ENCODE measurements around the gene JUN. TPM values are rescaled to one million over a fixed set of nuclear protein-coding genes. Genes with fewer than 3 reads are reported as not detected.

JUN gene
- total RNA-seq, 1 donor from 2014 or later = 64.2 TPM

DNA sequence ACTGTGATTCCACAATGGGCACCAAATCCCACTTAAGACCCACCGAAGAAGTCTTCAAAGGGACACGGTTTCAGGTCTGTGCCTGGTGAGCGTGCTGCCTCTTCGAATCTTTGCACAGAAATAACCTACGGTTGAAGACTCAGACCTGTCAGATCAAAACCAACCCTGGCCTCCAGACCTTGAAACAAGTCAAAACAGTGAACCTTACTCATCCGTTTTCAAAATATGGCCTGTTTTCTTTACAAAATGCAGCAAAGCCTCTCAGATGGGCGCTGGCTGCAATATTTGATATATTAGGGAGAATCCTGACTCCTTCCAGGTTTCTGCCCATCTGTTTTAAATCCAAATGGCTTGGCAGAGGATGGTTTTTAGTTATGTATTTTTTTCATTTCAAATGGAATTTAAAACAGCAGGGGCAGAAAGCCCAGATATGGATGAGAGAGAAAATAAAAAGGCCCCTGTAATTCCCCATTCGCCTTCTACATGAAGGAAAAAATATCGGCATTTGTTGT is 14.0 kb downstream of the JUN start:
- intact Hi-C loops (cut with DNase I) = loop anchor here (1.0 kb wide), 1 partner anchor 30 kb away; no protein-coding TSS in a partner anchor
- ATAC-seq (no peak), DNase-seq (ENCODE audit: missing footprints) (no peak)

GRCh38 chr1:58768971-58769808 is 14.7 kb downstream of the JUN start:
- no peak for ATAC-seq
- intact Hi-C loops (cut with DNase I) = loop anchor here (1.0 kb wide), 1 partner anchor 29 kb away; no protein-coding TSS in a partner anchor
- DNase-seq (ENCODE audit: missing footprints) = peak; percentile 89

DNA sequence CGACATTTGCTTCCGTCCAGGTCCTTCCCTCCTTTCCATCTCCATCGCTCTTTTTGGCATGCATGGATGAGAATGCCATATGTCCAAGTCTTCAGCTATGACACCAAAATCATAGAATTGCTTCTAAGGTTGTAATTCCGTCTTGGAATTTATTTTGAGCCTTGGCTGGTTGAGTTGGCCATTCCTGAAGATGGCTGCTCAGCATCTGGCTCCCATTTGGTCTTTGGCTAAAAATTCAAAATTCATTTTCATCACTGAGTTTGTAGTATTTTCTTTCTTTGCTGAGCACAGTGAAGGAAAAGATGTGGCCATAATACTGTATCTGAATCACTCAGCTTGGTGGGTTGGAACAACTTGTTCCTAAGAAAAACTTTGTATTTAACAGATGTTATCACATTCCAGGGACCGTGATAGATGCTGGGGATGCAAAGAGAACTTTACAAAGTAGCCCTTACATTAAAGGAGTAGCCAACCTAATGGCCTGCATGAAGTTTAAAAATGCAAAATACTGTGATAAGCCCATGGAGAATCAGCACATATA is 15.6 kb downstream of the JUN start:
- ATAC-seq (no peak), DNase-seq (ENCODE audit: missing footprints) (no peak)
- intact Hi-C loops (cut with DNase I) = no loop called here

DNA sequence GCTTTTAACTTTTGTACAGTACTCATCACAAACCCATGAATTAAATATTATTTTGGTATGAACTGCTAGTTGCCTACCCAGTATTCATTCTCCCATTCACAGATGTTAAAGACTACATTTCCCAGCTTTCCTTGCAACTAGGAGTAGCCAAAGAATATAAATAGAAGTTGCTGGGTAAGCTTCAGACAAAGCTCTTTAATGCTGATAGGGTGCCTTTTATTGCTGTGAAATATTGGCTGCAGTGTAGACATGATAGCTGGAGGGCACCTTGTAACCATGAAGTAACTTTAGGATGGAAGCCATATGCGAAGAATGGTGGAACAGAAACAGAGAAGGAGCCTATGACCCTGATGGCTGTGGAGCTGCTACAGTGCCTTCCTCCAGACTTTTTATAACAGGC is 16.7 kb downstream of the JUN start:
- DNase-seq (ENCODE audit: missing footprints) = no peak
- ATAC-seq = peak; percentile 60
- intact Hi-C loops (cut with DNase I) = no loop called here

DNA sequence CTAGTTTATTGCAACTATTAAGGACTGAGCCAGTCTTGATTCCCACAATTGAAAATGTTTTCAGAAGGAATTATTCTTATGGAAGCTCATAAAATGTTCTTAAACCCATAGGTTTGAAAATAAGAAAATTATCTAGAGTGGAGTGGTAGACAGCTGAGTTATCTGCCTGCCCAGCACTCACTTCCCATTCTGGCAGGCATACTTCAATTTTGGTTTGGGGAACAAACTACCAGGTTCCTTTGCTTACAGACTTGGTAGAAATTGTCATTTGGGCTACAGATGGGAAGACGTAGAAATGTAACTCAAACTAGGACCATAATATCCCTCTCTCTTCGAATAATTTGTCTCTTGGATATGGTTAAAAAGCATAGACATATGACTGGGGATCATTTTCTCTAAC is 18.4 kb downstream of the JUN start:
- intact Hi-C loops (cut with DNase I) = no loop called here
- no peak for DNase-seq (ENCODE audit: missing footprints)
- ATAC-seq = no peak

- ATAC-seq (no peak), DNase-seq (ENCODE audit: missing footprints) (no peak)
- intact Hi-C loops (cut with DNase I) = no loop called here
These were observed 18.8 kb downstream of the JUN start for GRCh38 chr1:58765006-58765405.

GRCh38 chr1:58764294-58764978 is 19.4 kb downstream of the JUN start:
- no peak for ATAC-seq
- DNase-seq (ENCODE audit: missing footprints) = no peak
- intact Hi-C loops (cut with DNase I) = no loop called here

DNA sequence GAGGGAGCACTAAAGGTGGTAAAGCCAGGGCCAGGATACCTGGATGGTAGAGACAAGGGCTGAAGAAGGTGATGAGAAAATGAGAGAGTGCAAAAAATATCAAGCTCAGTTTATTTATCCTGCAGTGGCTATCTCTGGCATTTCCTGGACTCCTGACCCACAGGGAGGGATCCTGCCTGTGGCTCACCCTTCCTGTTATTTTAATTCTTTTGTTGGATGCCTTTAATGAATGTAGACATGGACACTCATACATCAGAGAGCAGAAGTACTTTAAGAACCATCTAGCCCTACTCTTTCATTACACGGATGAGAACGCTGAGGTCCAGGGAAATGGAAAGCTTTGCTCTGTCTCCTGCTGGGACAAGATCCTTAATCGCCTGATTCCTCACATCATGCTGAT is 20.6 kb downstream of the JUN start:
- DNase-seq (ENCODE audit: missing footprints) (no peak), ATAC-seq (no peak)
- intact Hi-C loops (cut with DNase I) = no loop called here

DNA sequence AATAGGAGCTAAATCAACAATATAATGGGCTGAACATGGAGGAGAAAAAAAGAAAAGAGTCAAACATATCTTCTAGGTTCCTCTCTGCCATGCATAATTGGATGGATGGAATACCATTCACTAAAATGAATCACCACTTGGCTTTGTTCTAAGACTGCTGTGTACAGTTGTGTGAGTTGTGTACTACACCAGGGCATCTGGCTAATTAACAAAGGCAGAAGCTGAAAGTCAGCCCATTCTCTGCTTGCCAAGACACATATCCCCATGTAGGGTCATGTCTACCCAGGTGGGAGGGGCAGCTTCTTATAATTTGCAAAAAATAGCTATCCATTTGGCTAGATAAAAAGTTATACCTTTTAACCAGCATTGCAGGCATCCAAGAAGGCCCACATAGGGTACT is 21.0 kb downstream of the JUN start:
- intact Hi-C loops (cut with DNase I) = no loop called here
- ATAC-seq (no peak), DNase-seq (ENCODE audit: missing footprints) (no peak)

- DNase-seq (ENCODE audit: missing footprints) = no peak
- peak; percentile 62 for ATAC-seq
- intact Hi-C loops (cut with DNase I) = no loop called here
These were observed 28.4 kb downstream of the JUN start for GRCh38 chr1:58755468-58755872.

DNA sequence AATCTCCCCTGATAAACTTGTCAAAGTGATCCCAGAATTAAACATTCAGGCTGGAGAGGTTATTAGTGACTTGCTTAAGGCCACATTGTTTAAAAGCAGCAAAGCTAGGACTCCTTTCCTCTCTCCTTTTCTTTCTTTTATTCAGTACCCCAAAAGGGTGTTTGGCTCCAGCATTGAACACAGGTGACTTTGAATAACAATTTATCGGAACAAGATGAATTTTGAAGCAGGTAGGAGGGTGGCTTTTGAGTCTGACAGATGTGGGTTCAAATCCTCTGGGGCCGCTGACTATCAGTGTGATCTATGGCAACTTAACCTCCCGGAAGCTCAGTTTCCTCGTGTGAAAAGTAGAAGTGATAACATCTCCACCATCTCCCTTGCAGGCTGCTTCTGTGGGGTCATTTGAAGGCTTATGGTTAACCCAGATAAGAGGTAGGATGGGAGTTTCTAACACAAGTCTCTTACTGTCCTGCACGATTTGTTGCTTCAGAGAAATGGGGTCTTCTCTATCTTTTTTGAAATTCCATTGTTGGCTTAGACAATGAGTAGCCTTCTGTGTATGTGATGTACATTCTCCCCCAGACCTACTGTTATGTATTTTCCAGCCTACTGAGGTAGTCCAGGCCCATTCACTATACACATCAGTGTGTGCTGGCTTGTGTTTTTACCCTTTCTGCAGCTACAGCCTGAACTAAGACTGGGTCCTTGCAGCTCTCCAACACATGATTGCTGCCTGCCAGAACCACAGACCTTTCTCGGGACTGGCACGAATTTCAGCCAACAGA is 29.0 kb downstream of the JUN start:
- intact Hi-C loops (cut with DNase I) = no loop called here
- ATAC-seq (peak; percentile 3), DNase-seq (ENCODE audit: missing footprints) (no peak)

GRCh38 chr1:58754073-58754613 is 29.7 kb downstream of the JUN start:
- ATAC-seq (no peak), DNase-seq (ENCODE audit: missing footprints) (no peak)
- intact Hi-C loops (cut with DNase I) = no loop called here

DNA sequence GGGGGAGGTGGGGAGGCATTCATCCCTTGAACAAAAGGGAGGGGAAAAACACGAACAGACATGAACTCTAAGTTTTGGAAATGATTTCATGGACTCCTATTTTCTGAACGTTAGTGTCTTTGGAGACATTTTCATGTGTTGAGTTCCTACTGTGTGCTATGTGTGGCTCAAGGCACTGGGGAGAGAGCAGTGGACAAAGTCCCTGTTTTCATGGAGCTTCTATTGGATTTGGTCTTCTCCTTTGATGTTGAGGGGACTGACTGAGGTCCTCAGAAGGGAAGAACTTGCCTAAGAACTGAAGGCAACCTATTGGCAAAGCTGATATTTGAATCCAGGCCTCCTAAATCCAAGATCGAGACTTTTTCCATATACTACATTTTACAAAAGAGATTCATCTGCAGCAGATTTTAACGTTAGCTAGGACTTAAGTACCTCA is 30.4 kb downstream of the JUN start:
- ATAC-seq (no peak), DNase-seq (ENCODE audit: missing footprints) (no peak)
- intact Hi-C loops (cut with DNase I) = no loop called here

GRCh38 chr1:58749646-58750045 is 34.2 kb downstream of the JUN start:
- intact Hi-C loops (cut with DNase I) = no loop called here

DNA sequence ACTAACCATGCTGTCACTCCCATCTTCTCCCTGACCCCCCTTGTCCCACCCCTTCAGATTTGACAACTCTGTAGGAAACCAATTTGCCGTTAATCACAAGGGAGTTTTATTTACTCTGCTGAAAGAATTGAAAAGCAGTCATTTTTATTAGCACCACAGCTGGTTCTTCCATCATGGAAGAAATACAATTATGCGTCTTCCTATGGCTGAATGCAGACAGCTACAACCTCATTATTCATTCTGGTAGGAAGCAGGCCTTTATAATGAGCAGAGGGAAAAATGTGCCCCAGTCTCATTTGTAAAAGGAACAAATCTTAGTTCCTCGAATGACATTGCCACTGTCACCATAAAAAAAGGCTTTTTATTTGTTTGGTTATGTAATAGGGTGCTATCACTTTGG is 35.2 kb downstream of the JUN start:
- no peak for ATAC-seq

More at GRCh38 chr1:58749646-58750045, 34.2 kb downstream of the JUN start:
- ATAC-seq (no peak), DNase-seq (ENCODE audit: missing footprints) (no peak)

GRCh38 chr1:58746757-58747156 is 37.1 kb downstream of the JUN start:
- DNase-seq (ENCODE audit: missing footprints) (no peak), ATAC-seq (no peak)
- intact Hi-C loops (cut with DNase I) = no loop called here

More for the DNA sequence above, 35.2 kb downstream of the JUN start:
- intact Hi-C loops (cut with DNase I) = no loop called here
- no peak for DNase-seq (ENCODE audit: missing footprints)

DNA sequence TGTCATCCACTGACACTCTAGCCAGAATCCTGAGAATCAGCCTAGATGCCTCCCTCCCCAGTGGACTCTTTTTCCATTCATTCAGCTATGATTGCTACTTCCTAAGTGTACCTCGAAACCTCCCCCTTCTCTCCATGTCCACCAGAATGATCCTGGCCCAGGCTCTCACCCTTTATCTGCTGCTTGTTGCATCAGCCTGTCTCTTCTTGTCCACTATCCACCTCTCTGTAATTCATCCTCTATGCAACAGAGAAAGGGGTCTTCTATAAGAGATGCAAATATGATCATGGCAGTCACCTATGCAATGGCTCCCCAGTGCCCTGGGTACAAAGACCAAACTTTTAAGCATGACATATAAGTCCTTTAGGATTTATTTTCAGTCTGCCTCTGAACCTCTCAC is 37.7 kb downstream of the JUN start:
- ATAC-seq (no peak), DNase-seq (ENCODE audit: missing footprints) (no peak)
- intact Hi-C loops (cut with DNase I) = no loop called here

DNA sequence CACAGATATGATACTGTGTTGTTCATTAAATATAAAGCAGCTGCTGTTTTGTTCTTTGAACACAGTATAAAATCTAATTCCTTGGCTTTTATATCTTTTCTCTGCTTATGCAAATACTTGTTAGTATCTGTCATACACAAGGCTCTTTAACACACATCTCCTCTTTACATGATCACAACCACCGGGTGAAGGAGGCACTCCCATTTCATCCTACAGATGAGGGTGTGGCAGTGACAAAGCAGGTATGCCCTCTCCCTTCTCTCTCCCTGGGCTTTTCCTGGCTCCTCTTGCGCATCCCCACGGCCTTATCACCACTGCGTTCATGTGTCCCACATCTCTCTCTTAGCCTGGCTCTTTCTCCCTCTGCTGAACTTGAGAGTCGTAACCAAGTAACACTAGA is 38.2 kb downstream of the JUN start:
- intact Hi-C loops (cut with DNase I) = no loop called here
- no peak for ATAC-seq
- DNase-seq (ENCODE audit: missing footprints) = no peak

DNA sequence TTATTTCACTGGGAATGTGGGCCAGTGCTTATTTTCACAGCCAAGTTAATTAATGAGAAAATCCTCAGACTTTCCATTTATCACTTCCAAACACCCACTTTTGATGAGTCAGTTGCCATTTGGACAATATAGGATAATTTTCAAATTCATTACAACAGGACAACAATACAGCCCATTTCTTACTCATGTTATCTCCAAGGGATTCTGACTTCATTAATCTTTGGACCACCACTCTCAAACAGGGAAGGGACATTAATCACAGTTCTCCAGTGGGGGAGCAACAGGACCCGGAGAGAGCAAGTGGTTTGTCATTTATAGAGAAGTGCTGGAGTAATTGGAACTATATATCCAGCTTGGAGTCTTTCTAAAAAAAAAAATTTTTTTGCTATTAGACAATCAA is 38.7 kb downstream of the JUN start:
- intact Hi-C loops (cut with DNase I) = no loop called here
- ATAC-seq (no peak), DNase-seq (ENCODE audit: missing footprints) (no peak)
